GM19455 (cell line): ENCODE data around the gene UBE2G2.

ENCODE experiments used
- ATAC-seq: cut with Tn5 transposase; IDR thresholded peaks from one replicate; pipeline ENCODE4 v1.9.1; 2021; ENCODE audit not compliant: unreplicated experiment

UBE2G2 gene

DNA sequence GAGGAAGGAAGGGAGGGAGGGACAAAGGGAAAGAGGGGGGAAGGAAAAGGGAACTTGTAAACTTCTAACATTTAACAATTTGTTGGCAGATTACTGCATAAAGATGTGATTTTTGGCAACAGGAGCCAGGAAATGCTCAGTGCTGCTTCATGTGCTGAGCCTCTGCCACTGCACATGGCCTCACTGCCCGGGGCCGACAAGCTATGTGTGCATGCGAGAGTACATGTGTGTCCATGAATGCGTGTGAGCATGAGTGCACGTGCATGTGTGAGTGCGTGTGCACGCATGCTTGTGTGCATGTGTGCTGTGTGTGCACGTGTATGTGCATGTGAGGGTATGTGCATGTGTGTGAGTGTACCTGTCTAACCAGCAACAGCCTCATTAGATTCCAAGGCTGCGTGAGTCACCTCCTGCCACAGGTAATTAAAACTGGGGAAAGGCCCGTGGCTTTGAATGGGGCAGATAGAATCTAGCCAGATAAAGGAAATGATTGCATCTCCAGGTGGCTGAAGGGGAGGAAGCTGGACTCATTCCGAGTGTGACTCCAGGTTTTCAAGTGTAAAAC lies 48.9 kb downstream of the UBE2G2 start:
- ATAC-seq = no peak

DNA sequence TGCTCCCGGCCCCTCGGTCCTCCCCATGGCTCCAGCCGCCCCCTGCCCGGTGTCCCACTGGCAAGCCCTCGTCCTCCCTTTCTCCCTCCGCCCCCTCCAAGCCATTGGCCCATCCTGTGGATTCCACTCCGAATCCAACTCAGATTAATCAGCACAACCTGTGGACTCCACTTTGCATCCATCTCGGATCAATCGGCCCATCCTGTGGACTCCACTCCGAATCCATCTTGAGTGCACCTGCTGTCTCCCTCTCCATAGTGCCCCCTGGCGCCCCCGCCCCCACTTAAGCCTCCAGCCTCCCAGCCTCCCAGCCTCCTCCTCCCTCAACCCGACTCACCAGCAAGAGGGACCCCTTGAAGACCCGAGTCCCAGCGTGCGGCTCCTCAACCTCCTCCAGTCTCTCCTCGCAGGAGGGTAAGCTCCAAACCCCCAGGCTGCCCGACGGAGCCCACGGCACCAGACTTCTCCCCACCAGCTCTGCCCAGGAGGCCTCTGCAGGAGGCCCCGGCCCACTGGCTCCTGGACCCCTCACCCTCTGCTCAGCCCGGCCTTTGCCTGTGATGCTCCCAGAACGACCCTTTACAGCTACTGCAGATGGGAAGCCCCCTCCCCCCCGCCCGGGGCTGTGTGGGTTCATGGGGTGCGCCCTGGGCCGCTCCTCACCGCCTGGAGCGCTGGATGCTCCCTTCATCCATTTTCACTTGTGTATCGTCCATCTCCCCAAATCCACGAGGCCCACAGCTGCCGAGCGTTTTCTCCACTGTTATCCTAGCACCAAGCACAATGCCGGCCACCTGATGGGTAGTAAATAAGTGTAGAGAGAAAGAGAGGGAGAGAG lies 49.6 kb downstream of the UBE2G2 start:
- ATAC-seq = no peak

- ATAC-seq = no peak
Measured at GRCh38 chr21:44751186-44751798, 50.3 kb downstream of the UBE2G2 start.

DNA sequence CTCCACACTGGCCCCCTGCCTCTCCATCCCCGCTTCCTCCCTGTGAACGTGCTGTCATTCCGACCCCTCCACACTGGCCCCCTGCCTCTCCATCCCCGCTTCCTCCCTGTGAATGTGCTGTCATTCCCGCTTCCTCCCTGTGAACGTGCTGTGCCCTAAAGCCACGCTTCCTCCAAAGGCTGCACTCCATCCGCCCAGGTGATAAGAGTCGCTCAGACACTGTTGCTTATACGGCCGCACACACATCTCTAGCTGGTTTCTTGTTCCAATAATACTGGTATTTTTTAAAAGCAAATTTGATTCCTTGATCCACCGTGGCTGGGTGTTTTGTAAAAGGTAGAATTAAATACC lies 51.0 kb downstream of the UBE2G2 start:
- ATAC-seq = no peak

DNA sequence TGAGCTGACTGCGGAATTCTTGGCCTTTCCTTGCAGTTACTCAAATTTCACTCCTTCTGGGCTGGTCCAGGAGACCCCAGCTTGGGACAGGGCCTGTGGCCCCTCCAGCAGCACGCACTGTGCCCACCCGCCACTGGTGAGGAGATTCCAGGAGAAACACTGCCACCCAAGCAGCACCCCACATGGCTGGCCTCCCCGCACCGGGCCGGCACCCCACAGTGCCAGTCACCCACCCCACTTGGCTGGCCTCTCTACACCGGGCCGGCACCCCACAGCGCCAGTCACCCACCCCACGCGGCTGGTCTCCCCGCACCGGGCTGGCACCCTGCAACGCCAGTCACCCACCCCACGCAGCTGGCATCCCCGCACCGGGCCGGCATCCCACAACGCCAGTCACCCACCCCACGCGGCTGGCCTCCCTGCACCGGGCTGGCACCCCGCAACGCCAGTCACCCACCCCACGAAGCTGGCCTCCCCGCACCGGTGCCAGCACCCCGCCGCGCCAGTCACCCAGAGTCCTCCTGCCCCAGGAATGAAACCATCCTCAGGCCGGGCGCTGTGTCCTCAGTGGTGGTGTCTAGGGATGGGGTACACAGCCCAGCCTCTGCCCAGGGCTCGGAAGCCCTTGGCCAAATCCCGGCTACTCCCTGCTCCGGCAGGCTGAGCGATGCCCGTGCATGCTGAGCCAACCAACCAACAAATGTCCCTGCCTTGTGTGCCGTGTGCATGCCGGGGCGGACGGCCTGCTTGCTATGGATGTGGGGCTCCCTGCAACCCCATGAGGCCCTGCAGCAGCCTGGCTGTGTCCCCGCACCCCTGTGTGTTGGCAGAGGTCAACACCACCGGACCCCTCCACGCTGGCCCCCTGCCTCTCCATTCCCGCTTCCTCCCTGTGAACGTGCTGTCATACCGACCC lies 51.6 kb downstream of the UBE2G2 start:
- ATAC-seq = no peak

- no peak for ATAC-seq
Measured at GRCh38 chr21:44749116-44749758, 52.4 kb downstream of the UBE2G2 start.

DNA sequence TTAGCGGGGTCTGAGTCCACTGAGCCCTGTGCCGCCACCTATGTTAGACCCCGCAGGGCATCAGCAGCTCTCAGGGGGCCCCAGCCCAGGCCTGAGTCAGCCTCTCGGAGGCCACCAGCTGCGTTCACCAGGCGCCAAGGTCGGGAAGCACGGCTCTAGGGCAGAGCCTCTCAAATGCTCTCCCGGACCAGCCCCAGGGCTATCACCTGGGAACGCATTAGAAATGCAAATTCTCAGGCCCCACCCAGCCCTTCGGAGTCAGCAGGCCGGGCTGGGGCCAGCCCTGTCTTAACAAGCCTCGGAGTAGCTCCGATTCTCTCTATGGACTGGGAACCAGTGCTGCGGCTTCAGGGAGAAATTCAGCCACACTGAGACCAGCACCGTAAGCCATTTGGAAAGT lies 53.0 kb downstream of the UBE2G2 start:
- ATAC-seq = no peak

GRCh38 chr21:44742418-44743153 lies 59.0 kb downstream of the UBE2G2 start:
- no peak for ATAC-seq

GRCh38 chr21:44741921-44742320 lies 59.7 kb downstream of the UBE2G2 start:
- no peak for ATAC-seq

- no peak for ATAC-seq
Measured at GRCh38 chr21:44740742-44741141, 60.9 kb downstream of the UBE2G2 start.

- ATAC-seq = no peak
Measured at GRCh38 chr21:44739316-44739715, 62.3 kb downstream of the UBE2G2 start.

GRCh38 chr21:44738621-44739020 lies 63.0 kb downstream of the UBE2G2 start:
- no peak for ATAC-seq

GRCh38 chr21:44737706-44738354 lies 63.8 kb downstream of the UBE2G2 start:
- ATAC-seq = no peak

GRCh38 chr21:44736291-44737004 lies 65.2 kb downstream of the UBE2G2 start:
- ATAC-seq = no peak

DNA sequence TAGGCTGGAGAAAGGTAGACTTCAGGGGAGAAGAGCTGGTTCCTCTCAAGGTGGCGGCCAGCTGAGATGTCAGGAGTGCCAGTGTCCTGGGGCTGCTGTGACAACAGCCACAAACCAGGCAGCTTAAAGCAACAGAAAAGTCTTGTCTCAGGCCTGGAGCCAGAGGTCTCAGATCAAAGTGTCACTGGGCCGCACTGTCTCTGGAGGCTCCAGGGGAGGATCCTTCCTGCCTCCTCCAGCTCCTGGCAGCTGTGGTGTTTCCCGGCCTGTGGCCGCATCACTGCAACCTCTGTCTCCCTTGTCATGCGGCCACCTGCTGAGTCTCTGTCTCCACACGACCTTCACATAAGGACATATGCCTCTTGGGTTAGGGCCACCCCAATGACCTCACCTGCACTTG lies 65.8 kb downstream of the UBE2G2 start:
- ATAC-seq = no peak

DNA sequence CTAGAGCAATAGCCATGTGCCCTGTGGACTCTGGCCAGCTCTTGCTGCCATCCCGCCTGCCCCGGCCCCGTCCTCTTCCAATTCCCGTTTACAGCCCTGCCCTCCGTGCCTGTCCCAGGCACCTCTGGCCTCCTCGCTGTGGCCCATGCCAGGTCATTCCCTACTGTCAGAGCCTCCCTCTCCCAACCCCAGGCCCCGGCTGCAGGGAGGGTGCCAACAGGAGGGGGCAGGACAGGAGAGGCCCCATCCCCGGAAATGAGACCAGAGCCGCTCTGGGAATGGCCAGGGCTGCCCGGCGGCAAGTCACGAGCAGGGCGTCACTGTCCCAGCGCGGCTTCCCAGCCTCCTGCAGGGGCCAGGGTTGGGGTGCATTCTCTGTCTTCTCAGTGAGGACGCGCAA lies 66.8 kb downstream of the UBE2G2 start:
- ATAC-seq = no peak

DNA sequence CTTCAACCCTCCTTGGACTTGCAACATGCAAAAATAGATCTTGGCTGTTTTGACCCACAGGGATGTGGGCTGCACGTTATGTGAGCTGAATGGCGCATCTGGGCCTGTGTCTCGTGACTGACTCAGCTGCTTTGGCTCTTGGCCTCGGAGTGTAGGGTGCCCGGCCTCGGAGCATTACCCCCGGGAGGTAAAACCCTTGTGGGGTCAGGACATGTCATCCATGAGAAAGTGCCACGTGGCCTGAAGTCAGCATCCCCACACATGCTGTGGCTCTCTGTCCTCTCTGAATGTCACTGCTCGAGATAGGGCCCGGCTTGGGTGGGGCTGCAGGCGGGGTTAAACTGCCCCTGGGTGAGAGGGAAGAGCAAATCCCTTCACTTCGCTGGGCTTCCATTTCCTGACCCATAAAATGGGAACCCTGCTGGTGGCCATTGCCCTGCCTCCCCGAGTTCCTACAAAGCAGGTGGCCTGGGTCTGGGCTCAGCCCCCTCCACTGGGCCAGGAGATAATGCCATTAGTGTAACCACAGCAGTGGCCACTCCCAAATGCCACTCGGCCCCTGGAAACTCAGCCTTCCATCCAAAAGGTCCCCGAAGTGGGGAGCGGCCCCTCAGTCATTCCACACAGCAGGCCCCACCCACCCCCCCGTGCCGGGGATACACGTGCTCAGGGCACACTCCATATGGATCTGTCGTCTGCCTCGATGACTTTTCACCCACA lies 67.4 kb downstream of the UBE2G2 start:
- no peak for ATAC-seq

- no peak for ATAC-seq
Measured at GRCh38 chr21:44732956-44733355, 68.7 kb downstream of the UBE2G2 start.
